Sigmoid colon (tissue), 4 donors: ENCODE results near the gene PCSK9.

Experiments used
- EP300 ChIP-seq, 4 donors: sonication (generic); formaldehyde crosslinking; IDR thresholded peaks; one replicate each; pipeline ENCODE4 v1.6.1; 2017; ENCODE audit warnings: antibody characterized with exemption in 4 of 4
- POLR2AphosphoS5 ChIP-seq, 4 donors: sonication (generic); formaldehyde crosslinking; IDR thresholded peaks; one replicate each; pipeline ENCODE4 v1.6.1; 2017; ENCODE audit warnings: antibody characterized with exemption in 4 of 4
- TF ChIP-seq, protein P1 (sequence below), 4 experiments: fragments of 450-650 bp in 3 of 4; fragments of 200-600 bp in 1 of 4; IDR thresholded peaks; one replicate each; pipeline ENCODE4 v1.5.1; 2016 to 2019; ENCODE audit warnings: antibody characterized with exemption in 4 of 4, mild to moderate bottlenecking in 3 of 4, moderate library complexity in 2 of 4

DNA sequence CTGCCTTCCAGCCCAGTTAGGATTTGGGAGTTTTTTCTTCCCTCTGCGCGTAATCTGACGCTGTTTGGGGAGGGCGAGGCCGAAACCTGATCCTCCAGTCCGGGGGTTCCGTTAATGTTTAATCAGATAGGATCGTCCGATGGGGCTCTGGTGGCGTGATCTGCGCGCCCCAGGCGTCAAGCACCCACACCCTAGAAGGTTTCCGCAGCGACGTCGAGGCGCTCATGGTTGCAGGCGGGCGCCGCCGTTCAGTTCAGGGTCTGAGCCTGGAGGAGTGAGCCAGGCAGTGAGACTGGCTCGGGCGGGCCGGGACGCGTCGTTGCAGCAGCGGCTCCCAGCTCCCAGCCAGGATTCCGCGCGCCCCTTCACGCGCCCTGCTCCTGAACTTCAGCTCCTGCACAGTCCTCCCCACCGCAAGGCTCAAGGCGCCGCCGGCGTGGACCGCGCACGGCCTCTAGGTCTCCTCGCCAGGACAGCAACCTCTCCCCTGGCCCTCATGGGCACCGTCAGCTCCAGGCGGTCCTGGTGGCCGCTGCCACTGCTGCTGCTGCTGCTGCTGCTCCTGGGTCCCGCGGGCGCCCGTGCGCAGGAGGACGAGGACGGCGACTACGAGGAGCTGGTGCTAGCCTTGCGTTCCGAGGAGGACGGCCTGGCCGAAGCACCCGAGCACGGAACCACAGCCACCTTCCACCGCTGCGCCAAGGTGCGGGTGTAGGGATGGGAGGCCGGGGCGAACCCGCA is at the start of gene PCSK9:
- TF ChIP-seq, protein P1, sequence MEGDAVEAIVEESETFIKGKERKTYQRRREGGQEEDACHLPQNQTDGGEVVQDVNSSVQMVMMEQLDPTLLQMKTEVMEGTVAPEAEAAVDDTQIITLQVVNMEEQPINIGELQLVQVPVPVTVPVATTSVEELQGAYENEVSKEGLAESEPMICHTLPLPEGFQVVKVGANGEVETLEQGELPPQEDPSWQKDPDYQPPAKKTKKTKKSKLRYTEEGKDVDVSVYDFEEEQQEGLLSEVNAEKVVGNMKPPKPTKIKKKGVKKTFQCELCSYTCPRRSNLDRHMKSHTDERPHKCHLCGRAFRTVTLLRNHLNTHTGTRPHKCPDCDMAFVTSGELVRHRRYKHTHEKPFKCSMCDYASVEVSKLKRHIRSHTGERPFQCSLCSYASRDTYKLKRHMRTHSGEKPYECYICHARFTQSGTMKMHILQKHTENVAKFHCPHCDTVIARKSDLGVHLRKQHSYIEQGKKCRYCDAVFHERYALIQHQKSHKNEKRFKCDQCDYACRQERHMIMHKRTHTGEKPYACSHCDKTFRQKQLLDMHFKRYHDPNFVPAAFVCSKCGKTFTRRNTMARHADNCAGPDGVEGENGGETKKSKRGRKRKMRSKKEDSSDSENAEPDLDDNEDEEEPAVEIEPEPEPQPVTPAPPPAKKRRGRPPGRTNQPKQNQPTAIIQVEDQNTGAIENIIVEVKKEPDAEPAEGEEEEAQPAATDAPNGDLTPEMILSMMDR (IDR thresholded peaks at IDR 0.05) = no peak
- no peak for TF ChIP-seq POLR2AphosphoS5 (IDR thresholded peaks at IDR 0.05)
- no peak for TF ChIP-seq EP300 (IDR thresholded peaks at IDR 0.05)
